K562 (cell line): ENCODE data around the gene RPL38.

ENCODE experiments used
- HDAC6 ChIP-seq: IDR thresholded peaks from 2 replicates; pipeline ENCODE4 v1.6.1; 2012; ENCODE audit warnings: low read depth, mild to moderate bottlenecking, control low read depth, inconsistent platforms, low read length, moderate library complexity
- KAT7 ChIP-seq: sonication (generic); formaldehyde crosslinking; IDR thresholded peaks from 2 replicates; pipeline ENCODE4 v1.8.0; 2022; ENCODE audit warnings: missing genetic modification reagents, mild to moderate bottlenecking, borderline replicate concordance
- LARP7 ChIP-seq: fragments of 450-650 bp; IDR thresholded peaks from 2 replicates; pipeline ENCODE4 v1.6.1; 2016
- NCOA4 ChIP-seq: fragments of 450-650 bp; IDR thresholded peaks from 2 replicates; pipeline ENCODE4 v1.6.1; 2018; ENCODE audit warnings: mild to moderate bottlenecking; ENCODE audit not compliant: partially characterized antibody
- POLR2A ChIP-seq: fragments of 450-650 bp; conservative IDR thresholded peaks from 2 replicates; pipeline ENCODE4 v1.6.1; 2016
- SP1 ChIP-seq: sonication (generic); formaldehyde crosslinking; IDR thresholded peaks from 2 replicates; pipeline ENCODE4 v1.8.1; 2022; ENCODE audit warnings: mild to moderate bottlenecking, missing genetic modification reagents
- SRF ChIP-seq, 2 experiments: fragments of 250-450, 450-650 bp in 1 of 2; sonication (Bioruptor Pico) in 1 of 2; sonication (generic) in 1 of 2; formaldehyde crosslinking; IDR thresholded peaks; 2 replicates each; pipeline versions ENCODE4 v1.5.0 to v1.5.1; 2020 to 2022; ENCODE audit warnings: mild to moderate bottlenecking in 1 of 2, missing genetic modification reagents in 1 of 2
- WHSC1 ChIP-seq: IDR thresholded peaks from one replicate; pipeline ENCODE4 v1.6.1; 2012; ENCODE audit warnings: low read length, control low read depth, inconsistent platforms
- ZKSCAN1 ChIP-seq: fragments of 150-350 bp; IDR thresholded peaks from 2 replicates; pipeline ENCODE4 v1.6.1; 2016; ENCODE audit warnings: low read depth, low read length
- ZNF583 ChIP-seq: fragments of 250-450 bp; sonication (Bioruptor Pico); IDR thresholded peaks from 2 replicates; pipeline ENCODE4 v1.4.0; 2020
- TF ChIP-seq, protein P1 (sequence below), 3 experiments: IDR thresholded peaks in 2 of 3; conservative IDR thresholded peaks in 1 of 3; 2 replicates each; pipeline ENCODE4 v1.5.1; 2011 to 2012; ENCODE audit warnings: low read length in 3 of 3, mild to moderate bottlenecking in 3 of 3, control low read depth in 2 of 3, improper control_type of control experiment in 1 of 3, inconsistent platforms in 1 of 3, low read depth in 1 of 3, mixed read lengths in 1 of 3, moderate library complexity in 1 of 3; ENCODE audit not compliant: insufficient read depth in 2 of 3
- TF ChIP-seq, protein P2 (sequence below): IDR thresholded peaks from 2 replicates; pipeline ENCODE4 v1.6.1; 2014; ENCODE audit warnings: antibody characterized with exemption
- TF ChIP-seq, protein P3 (sequence below): fragments of 450-650 bp; IDR thresholded peaks from 2 replicates; pipeline ENCODE4 v1.6.1; 2016
- TF ChIP-seq, protein P4 (sequence below): fragments of 250-450 bp; sonication (Bioruptor Pico); IDR thresholded peaks from 2 replicates; pipeline ENCODE4 v1.5.0; 2022; ENCODE audit warnings: mild to moderate bottlenecking

DNA sequence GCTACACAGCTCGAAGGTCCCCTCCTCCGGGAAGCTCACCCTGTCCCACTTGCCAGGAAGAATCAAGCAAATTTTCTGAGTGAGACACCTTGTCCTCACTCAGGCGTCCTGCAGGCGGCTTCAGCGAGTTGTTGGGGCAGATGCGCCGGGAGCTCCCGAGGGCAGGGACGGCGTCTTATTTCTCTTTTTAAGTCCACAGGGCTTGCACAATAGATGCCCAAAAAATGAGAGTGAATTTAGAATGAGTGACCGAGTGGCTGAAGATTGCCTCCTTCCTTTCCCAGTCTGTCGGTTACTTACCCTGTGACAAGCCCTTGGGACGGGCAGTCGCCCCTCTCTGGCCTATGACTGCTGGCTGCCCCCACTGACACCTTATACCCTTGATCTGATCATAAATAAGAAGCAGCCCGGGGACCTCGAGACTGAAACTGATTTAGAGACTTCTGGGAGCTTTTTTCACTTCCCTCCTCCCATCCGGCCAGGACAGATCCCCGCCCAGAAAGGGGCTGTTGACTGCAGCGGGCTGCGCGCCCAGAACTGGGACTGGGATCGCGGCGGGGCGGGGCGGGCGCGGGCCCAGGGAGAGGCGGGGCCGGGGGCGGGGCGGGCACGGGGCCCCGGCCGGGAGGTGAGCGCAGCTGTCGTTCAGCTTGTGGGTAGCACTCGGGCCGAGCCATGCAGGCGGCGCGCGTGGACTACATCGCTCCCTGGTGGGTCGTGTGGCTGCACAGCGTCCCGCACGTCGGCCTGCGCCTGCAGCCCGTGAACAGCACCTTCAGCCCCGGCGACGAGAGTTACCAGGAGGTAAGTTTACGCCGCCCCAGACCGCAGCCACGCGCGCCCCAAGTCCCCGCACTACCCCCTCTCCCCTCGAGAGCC is 9.7 kb downstream of the RPL38 start, which contains the start of gene TTYH2:
- TF ChIP-seq KAT7 (CRISPR knock-in tag) = no peak
- TF ChIP-seq ZNF583 (CRISPR knock-in tag) = no peak
- TF ChIP-seq POLR2A = no peak
- TF ChIP-seq, protein P1, sequence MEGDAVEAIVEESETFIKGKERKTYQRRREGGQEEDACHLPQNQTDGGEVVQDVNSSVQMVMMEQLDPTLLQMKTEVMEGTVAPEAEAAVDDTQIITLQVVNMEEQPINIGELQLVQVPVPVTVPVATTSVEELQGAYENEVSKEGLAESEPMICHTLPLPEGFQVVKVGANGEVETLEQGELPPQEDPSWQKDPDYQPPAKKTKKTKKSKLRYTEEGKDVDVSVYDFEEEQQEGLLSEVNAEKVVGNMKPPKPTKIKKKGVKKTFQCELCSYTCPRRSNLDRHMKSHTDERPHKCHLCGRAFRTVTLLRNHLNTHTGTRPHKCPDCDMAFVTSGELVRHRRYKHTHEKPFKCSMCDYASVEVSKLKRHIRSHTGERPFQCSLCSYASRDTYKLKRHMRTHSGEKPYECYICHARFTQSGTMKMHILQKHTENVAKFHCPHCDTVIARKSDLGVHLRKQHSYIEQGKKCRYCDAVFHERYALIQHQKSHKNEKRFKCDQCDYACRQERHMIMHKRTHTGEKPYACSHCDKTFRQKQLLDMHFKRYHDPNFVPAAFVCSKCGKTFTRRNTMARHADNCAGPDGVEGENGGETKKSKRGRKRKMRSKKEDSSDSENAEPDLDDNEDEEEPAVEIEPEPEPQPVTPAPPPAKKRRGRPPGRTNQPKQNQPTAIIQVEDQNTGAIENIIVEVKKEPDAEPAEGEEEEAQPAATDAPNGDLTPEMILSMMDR (IDR thresholded peaks at IDR 0.05 in 2 of 3, conservative IDR thresholded peaks at IDR 0.05 in 1 of 3; ENCODE audit: insufficient read depth in 2 of 3, low read depth in 1 of 3, low read length in 3 of 3) = peak; percentile 27 to 53 (median 47); a peak in 5 of 6 replicates
- TF ChIP-seq, protein P2, sequence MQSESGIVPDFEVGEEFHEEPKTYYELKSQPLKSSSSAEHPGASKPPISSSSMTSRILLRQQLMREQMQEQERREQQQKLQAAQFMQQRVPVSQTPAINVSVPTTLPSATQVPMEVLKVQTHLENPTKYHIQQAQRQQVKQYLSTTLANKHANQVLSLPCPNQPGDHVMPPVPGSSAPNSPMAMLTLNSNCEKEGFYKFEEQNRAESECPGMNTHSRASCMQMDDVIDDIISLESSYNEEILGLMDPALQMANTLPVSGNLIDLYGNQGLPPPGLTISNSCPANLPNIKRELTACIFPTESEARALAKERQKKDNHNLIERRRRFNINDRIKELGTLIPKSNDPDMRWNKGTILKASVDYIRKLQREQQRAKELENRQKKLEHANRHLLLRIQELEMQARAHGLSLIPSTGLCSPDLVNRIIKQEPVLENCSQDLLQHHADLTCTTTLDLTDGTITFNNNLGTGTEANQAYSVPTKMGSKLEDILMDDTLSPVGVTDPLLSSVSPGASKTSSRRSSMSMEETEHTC = no peak
- no peak for TF ChIP-seq NCOA4
- TF ChIP-seq, protein P3, sequence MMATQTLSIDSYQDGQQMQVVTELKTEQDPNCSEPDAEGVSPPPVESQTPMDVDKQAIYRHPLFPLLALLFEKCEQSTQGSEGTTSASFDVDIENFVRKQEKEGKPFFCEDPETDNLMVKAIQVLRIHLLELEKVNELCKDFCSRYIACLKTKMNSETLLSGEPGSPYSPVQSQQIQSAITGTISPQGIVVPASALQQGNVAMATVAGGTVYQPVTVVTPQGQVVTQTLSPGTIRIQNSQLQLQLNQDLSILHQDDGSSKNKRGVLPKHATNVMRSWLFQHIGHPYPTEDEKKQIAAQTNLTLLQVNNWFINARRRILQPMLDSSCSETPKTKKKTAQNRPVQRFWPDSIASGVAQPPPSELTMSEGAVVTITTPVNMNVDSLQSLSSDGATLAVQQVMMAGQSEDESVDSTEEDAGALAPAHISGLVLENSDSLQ = no peak; the same call in 1 of the 2 replicates
- TF ChIP-seq HDAC6 = no peak
- TF ChIP-seq WHSC1 = no peak
- TF ChIP-seq, protein P4, sequence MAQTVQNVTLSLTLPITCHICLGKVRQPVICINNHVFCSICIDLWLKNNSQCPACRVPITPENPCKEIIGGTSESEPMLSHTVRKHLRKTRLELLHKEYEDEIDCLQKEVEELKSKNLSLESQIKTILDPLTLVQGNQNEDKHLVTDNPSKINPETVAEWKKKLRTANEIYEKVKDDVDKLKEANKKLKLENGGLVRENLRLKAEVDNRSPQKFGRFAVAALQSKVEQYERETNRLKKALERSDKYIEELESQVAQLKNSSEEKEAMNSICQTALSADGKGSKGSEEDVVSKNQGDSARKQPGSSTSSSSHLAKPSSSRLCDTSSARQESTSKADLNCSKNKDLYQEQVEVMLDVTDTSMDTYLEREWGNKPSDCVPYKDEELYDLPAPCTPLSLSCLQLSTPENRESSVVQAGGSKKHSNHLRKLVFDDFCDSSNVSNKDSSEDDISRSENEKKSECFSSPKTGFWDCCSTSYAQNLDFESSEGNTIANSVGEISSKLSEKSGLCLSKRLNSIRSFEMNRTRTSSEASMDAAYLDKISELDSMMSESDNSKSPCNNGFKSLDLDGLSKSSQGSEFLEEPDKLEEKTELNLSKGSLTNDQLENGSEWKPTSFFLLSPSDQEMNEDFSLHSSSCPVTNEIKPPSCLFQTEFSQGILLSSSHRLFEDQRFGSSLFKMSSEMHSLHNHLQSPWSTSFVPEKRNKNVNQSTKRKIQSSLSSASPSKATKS (CRISPR knock-in tag) = no peak
- peak; percentile 10; the same call in 1 of the 2 replicates for TF ChIP-seq SP1 (CRISPR knock-in tag)
- TF ChIP-seq ZKSCAN1 = 0 out of 2 replicates have a peak, but pooled peaks have one; percentile 2
- no peak for TF ChIP-seq LARP7
- TF ChIP-seq SRF (CRISPR knock-in tag; IDR thresholded peaks at IDR 0.05) = peak in 1 of 2 experiments; percentile 33; a peak in 1 of 4 replicates
